AG04450 (cell line): ENCODE measurements around the gene TACC3. TPM values are rescaled to one million over a fixed set of nuclear protein-coding genes. Genes with fewer than 3 reads are reported as not detected.

Experiments used
- CTCF ChIA-PET: fragments of 300-600, 350-600 bp; formaldehyde crosslinking; extraction: SDS; loops from one replicate; lab custom pipeline; 2022; ENCODE audit warnings: antibody characterized with exemption, inconsistent platforms; lab: Charles Lee
- POLR2A ChIA-PET: fragments of 350-600 bp; formaldehyde crosslinking; extraction: SDS; loops from one replicate; lab custom pipeline; 2021; ENCODE audit warnings: antibody characterized with exemption, inconsistent platforms; lab: Yijun Ruan, JAX
- DNase-seq: peaks from one replicate; pipeline ENCODE4 v3.0.0-alpha.2; 2011; ENCODE audit warnings: low read depth, low spot score
- H3K27ac ChIP-seq: one replicate; pipeline ENCODE4 v1.5.1; 2012; ENCODE audit warnings: low read depth, low read length, control low read depth
- H3K27me3 ChIP-seq: one replicate; pipeline ENCODE4 v1.6.0; 2012; ENCODE audit warnings: low read length; ENCODE audit not compliant: control insufficient read depth, insufficient read depth
- H3K4me3 ChIP-seq: 2 replicates; pipeline ENCODE4 v1.5.1; 2011; ENCODE audit warnings: mild to moderate bottlenecking, low read depth, low read length, control low read depth
- H3K9me3 ChIP-seq: 2 replicates; pipeline ENCODE4 v1.5.1; 2012; ENCODE audit warnings: low read length; ENCODE audit not compliant: control insufficient read depth, insufficient read depth
- polyA plus RNA-seq: library from polyadenylated mRNA; depleted of rRNA; stranded (reverse); fragments of >200 nt; gene quantifications from 2 replicates; pipeline ENCODE4 v1.2.3, GENCODE V29; 2011
- TF ChIP-seq, protein P1 (sequence below): IDR thresholded peaks from 2 replicates; pipeline ENCODE4 v1.5.1; 2011; ENCODE audit warnings: low read depth, low read length, control low read depth, inconsistent platforms

TACC3 gene
- polyA plus RNA-seq, 1 experiment, result 8.5 TPM

DNA sequence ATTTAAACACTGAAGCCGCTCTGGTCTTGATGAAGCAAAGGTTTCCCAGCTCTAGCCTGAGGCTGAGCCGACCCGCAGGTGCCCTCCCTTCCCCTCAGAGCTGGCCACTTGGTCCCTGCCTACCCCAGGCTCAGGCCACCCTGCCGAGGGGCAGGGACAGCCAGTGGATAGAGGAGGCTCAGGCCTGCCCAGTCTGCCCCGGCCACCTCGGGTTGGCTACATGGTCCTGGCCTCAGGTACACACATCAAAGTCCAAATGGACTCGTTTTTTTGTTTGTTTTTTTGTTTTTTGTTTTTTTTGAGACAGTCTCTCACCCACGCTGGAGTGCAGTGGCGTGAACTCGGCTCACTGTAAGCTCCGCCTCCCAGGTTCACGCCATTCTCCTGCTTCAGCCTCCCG, 23.8 kb downstream of the TACC3 start:
- Histone ChIP-seq H3K9me3 (no peaks in the 10 kb centered on the region; the same call in 1 of the 2 replicates), H3K4me3 (no peak overlapping the region), H3K27me3 (no peaks in the 10 kb centered on the region), H3K27ac (no peak overlapping the region)
- CTCF ChIA-PET, result interaction anchor here (0.6 to 2.6 kb wide), 9 partner anchors 11 to 727 kb away, joined by 3 to 29 read pairs (median 8); no protein-coding TSS in a partner anchor
- POLR2A ChIA-PET, result no interaction called here
- TF ChIP-seq, protein P1, sequence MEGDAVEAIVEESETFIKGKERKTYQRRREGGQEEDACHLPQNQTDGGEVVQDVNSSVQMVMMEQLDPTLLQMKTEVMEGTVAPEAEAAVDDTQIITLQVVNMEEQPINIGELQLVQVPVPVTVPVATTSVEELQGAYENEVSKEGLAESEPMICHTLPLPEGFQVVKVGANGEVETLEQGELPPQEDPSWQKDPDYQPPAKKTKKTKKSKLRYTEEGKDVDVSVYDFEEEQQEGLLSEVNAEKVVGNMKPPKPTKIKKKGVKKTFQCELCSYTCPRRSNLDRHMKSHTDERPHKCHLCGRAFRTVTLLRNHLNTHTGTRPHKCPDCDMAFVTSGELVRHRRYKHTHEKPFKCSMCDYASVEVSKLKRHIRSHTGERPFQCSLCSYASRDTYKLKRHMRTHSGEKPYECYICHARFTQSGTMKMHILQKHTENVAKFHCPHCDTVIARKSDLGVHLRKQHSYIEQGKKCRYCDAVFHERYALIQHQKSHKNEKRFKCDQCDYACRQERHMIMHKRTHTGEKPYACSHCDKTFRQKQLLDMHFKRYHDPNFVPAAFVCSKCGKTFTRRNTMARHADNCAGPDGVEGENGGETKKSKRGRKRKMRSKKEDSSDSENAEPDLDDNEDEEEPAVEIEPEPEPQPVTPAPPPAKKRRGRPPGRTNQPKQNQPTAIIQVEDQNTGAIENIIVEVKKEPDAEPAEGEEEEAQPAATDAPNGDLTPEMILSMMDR, result no peak
- no peak for DNase-seq

- Histone ChIP-seq H3K9me3 (no peaks in the 10 kb centered on the region; the same call in 1 of the 2 replicates), H3K4me3 (no peak overlapping the region), H3K27me3 (no peaks in the 10 kb centered on the region), H3K27ac (no peak overlapping the region)
- TF ChIP-seq, protein P1, result no peak
- ChIA-PET CTCF (interaction anchor here (0.6 to 2.6 kb wide), 9 partner anchors 10 to 727 kb away, joined by 3 to 29 read pairs (median 8); no protein-coding TSS in a partner anchor), POLR2A (no interaction called here)
- DNase-seq, result no peak
Measured at GRCh38 chr4:1745697-1746096, 24.4 kb downstream of the TACC3 start.

DNA sequence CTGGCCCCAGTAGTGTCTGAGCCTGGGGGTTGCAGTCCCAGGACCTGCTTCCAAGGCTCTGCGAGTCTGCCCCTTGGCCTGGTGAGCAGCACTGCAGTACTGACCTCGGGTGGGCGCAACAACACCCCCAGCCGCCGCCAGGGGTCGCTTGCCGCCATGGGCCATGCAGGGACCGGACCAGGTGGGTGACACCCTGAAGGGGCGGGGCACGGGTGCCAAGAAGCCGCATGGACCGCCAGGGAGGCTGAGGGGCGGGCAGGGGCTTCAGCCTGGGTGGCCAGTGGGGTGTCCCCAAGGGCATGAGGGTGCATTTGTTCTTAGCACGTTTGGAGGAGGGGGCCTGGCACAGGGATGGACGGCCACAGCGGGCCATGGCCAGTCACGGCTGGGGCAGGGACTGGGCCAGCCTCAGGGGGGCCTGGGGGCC, 25.0 kb downstream of the TACC3 start:
- ChIA-PET CTCF (interaction anchor here (1.2 to 3.1 kb wide), 6 partner anchors 63 to 182 kb away, joined by 4 to 33 read pairs (median 24); no protein-coding TSS in a partner anchor), POLR2A (no interaction called here)
- Histone ChIP-seq H3K4me3 (no peak overlapping the region), H3K27ac (no peak overlapping the region), H3K9me3 (no peaks in the 10 kb centered on the region; the same call in 1 of the 2 replicates), H3K27me3 (no peaks in the 10 kb centered on the region)
- no peak for DNase-seq
- TF ChIP-seq, protein P1, result peak; percentile 86

GRCh38 chr4:1746919-1747602, 25.7 kb downstream of the TACC3 start:
- ChIA-PET POLR2A (no interaction called here), CTCF (interaction anchor here (0.5 to 3.1 kb wide), 13 partner anchors 11 to 212 kb away, joined by 3 to 33 read pairs (median 5); no protein-coding TSS in a partner anchor)
- TF ChIP-seq, protein P1, result no peak
- H3K27ac ChIP-seq, result no peak overlapping the region
- H3K4me3 ChIP-seq, result no peak overlapping the region
- no peak for DNase-seq
- no peaks in the 10 kb centered on the region for H3K27me3 ChIP-seq
- no peaks in the 10 kb centered on the region; the same call in 1 of the 2 replicates for H3K9me3 ChIP-seq

- POLR2A ChIA-PET, result no interaction called here
- no peak overlapping the region for H3K27ac ChIP-seq
Measured at GRCh38 chr4:1747603-1747967, 26.3 kb downstream of the TACC3 start.

More at GRCh38 chr4:1747603-1747967, 26.3 kb downstream of the TACC3 start:
- TF ChIP-seq, protein P1, result no peak
- no peak overlapping the region for H3K4me3 ChIP-seq
- CTCF ChIA-PET, result interaction anchor here (0.6 to 3.1 kb wide), 14 partner anchors 11 to 211 kb away, joined by 3 to 33 read pairs (median 6); no protein-coding TSS in a partner anchor
- H3K9me3 ChIP-seq, result no peaks in the 10 kb centered on the region; the same call in 1 of the 2 replicates
- DNase-seq, result no peak
- no peaks in the 10 kb centered on the region for H3K27me3 ChIP-seq
